ENCODE measurements around the gene MBNL1.

DNA sequence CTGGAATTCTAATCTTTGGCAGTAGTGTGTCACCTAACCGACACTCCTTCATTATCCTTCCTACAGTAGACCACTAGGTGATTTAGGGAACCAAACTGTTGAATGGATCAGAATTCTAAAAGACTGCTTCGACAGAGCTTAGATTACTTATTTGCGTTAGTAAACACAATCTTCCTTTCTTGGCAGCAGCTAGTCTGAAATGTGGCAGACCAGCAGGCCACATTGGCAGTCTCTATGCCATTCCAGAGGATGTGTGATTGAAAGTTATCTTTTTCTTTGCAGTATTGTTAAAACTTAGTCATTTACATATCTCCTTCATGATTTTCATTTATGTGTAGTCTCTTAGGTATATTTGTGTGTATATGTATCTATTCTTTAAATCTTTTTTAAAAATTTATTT lies 23.6 kb downstream of the MBNL1 start:
- TF ChIP-seq, protein P1, sequence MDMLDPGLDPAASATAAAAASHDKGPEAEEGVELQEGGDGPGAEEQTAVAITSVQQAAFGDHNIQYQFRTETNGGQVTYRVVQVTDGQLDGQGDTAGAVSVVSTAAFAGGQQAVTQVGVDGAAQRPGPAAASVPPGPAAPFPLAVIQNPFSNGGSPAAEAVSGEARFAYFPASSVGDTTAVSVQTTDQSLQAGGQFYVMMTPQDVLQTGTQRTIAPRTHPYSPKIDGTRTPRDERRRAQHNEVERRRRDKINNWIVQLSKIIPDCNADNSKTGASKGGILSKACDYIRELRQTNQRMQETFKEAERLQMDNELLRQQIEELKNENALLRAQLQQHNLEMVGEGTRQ (IDR thresholded peaks at IDR 0.05; ENCODE audit: low read depth, low read length), result no peak
- TF ChIP-seq, protein P1 (CRISPR knock-in tag; IDR thresholded peaks at IDR 0.05; ENCODE audit: borderline replicate concordance), result no peak
- TF ChIP-seq, protein P2, sequence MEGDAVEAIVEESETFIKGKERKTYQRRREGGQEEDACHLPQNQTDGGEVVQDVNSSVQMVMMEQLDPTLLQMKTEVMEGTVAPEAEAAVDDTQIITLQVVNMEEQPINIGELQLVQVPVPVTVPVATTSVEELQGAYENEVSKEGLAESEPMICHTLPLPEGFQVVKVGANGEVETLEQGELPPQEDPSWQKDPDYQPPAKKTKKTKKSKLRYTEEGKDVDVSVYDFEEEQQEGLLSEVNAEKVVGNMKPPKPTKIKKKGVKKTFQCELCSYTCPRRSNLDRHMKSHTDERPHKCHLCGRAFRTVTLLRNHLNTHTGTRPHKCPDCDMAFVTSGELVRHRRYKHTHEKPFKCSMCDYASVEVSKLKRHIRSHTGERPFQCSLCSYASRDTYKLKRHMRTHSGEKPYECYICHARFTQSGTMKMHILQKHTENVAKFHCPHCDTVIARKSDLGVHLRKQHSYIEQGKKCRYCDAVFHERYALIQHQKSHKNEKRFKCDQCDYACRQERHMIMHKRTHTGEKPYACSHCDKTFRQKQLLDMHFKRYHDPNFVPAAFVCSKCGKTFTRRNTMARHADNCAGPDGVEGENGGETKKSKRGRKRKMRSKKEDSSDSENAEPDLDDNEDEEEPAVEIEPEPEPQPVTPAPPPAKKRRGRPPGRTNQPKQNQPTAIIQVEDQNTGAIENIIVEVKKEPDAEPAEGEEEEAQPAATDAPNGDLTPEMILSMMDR (CRISPR knock-in tag; IDR thresholded peaks at IDR 0.05), result no peak
